Measurements from ENCODE around the gene MVB12B.

- TF ChIP-seq REST (IDR thresholded peaks at IDR 0.05; ENCODE audit: insufficient read depth in 1 of 2, low read depth in 2 of 2, low read length in 2 of 2) (no peak), POLR2AphosphoS5 (IDR thresholded peaks at IDR 0.05; ENCODE audit: low read depth, low read length) (no peak), TAF1 (IDR thresholded peaks at IDR 0.05; ENCODE audit: borderline replicate concordance, insufficient read depth, low read length) (no peak), FOXP2 (optimal IDR thresholded peaks at IDR 0.05; ENCODE audit: borderline replicate concordance, extremely low read depth, extremely low read length, insufficient read depth) (no peak), SIN3A (IDR thresholded peaks at IDR 0.05; ENCODE audit: borderline replicate concordance, insufficient read depth, low read length) (no peak)
Measured at GRCh38 chr9:126377176-126377509, 50.5 kb downstream of the MVB12B start.

Data from PFSK-1 (cell line).